Stomach (tissue), 9 donors: ENCODE measurements around the gene ABCB4. TPM values are rescaled to one million over a fixed set of nuclear protein-coding genes. Genes with fewer than 3 reads are reported as not detected.
"Not testable (repeated sequence)": the region's sequence is repeated elsewhere in the genome, so short reads cannot be mapped to it uniquely, and the experiment has no call there.

Experiments used
- DNase-seq, 2 donors: peaks; one replicate each; pipeline versions ENCODE4 v3.0.0 to v3.0.0-alpha.2; 2013 to 2019
- H3K27ac ChIP-seq, 5 donors: fragments of 200-600 bp in 4 of 5; sonication (generic) in 4 of 5; one replicate each; pipeline ENCODE4 v1.5.1; 2013 to 2019; ENCODE audit warnings: mild to moderate bottlenecking in 1 of 5, moderate library complexity in 1 of 5
- H3K27me3 ChIP-seq, 3 donors: fragments of 200-600 bp; sonication (generic); one replicate each; pipeline ENCODE4 v1.5.1; 2017 to 2019; ENCODE audit warnings: mixed run types in 1 of 3
- H3K36me3 ChIP-seq, 4 donors: fragments of 200-600 bp; sonication (generic); 1 replicate in 3 of 4; 2 replicates in 1 of 4; pipeline ENCODE4 v1.5.1; 2016 to 2019
- H3K4me1 ChIP-seq, 4 donors: fragments of 200-600 bp; sonication (generic); one replicate each; pipeline ENCODE4 v1.5.1; 2016 to 2019
- H3K4me3 ChIP-seq, 4 donors: fragments of 200-600 bp; sonication (generic) in 3 of 4; one replicate each; pipeline ENCODE4 v1.5.1; 2016 to 2019; ENCODE audit warnings: mild to moderate bottlenecking in 1 of 4
- H3K9me3 ChIP-seq, 4 donors: fragments of 200-600 bp; sonication (generic); one replicate each; pipeline ENCODE4 v1.5.1; 2016 to 2019
- CTCF ChIP-seq, 7 experiments: fragments of 450-650 bp in 4 of 7; fragments of 200-600 bp in 3 of 7; sonication (generic) in 3 of 7; IDR thresholded peaks; one replicate each; pipeline ENCODE4 v1.5.1; 2016 to 2019; ENCODE audit warnings: antibody characterized with exemption in 7 of 7, control low read depth in 2 of 7, mild to moderate bottlenecking in 1 of 7
- EP300 ChIP-seq: sonication (generic); formaldehyde crosslinking; IDR thresholded peaks from one replicate; pipeline ENCODE4 v1.6.1; 2017; ENCODE audit warnings: antibody characterized with exemption
- POLR2A ChIP-seq, 4 donors: fragments of 450-650 bp; IDR thresholded peaks; one replicate each; pipeline ENCODE4 v1.6.1; 2016; ENCODE audit warnings: antibody characterized with exemption in 4 of 4, control low read depth in 2 of 4, mild to moderate bottlenecking in 1 of 4, moderate library complexity in 1 of 4
- POLR2AphosphoS5 ChIP-seq, 3 donors: sonication (generic); formaldehyde crosslinking; IDR thresholded peaks; one replicate each; pipeline ENCODE4 v1.6.1; 2016; ENCODE audit warnings: antibody characterized with exemption in 3 of 3
- WGBS, 5 donors: extraction: QIAGEN DNeasy Blood & Tissue Kit in 3 of 5; methylation state at CpG; one replicate each; pipeline versions ENCODE4 v1.1.5 to v1.1.7; 2013 to 2018; 5-methylcytosine and 5-hydroxymethylcytosine counted together
- intact Hi-C: fragments of 100-400 bp; cut with DNase I; formaldehyde crosslinking; loops from one replicate; pipeline ENCODE4 v1.15.1; 2023; ENCODE audit warnings: low total_unique reads
- polyA plus RNA-seq, 3 donors: library from polyadenylated mRNA; stranded (reverse); fragments of 200-250 nt; gene quantifications; one replicate each; pipeline ENCODE4 v1.2.3, GENCODE V29; 2013
- total RNA-seq, 5 donors: library from RNA; depleted of rRNA; stranded (reverse); fragments of >200 nt; gene quantifications; one replicate each; pipeline versions ENCODE4 v1.1.0 to v1.2.3, GENCODE V29; 2014 to 2016
- donor health status: healthy with polysubstance abuse.
- donor health status: Bipolar disorder and iron deficiency.
- donor health status: healthy.

ABCB4 gene
- total and polyA plus RNA-seq, 8 donors, result 0.25 to 1.5 (median 1.0) TPM; not detected in 5

DNA sequence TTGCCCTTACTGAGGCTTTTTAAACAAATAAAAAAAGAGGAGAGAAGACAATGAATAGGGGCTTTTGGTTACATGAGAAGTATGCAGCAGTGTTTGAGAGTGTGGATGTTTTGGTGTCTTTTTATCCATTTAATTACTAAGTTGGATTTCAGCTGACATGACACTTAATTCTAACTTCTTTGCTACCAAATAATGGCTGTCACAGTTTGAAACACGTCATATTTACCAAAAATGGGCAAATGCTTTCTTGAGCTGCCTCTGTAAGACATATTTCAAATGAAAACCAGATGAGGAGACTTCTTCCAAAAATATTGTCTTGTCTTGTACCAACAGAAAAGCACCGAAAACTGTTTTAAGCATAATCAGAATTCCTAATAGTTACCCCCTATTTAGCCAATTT lies 4.0 kb downstream of the ABCB4 start:
- Histone ChIP-seq H3K9me3 (no peaks in the 10 kb centered on the region), H3K27me3 (peaks cover 0 to 20% (median 13%) of the 10 kb centered on the region in 3 donors), H3K27ac (no peak overlapping the region), H3K4me1 (peaks cover 5 to 24% (median 13%) of the 10 kb centered on the region in 4 donors), H3K36me3 (no peaks in the 10 kb centered on the region), H3K4me3 (no peak overlapping the region)
- TF ChIP-seq POLR2AphosphoS5 (IDR thresholded peaks at IDR 0.05) (no peak), POLR2A (IDR thresholded peaks at IDR 0.05) (no peak), CTCF (IDR thresholded peaks at IDR 0.05) (no peak), EP300 (no peak)
- WGBS, 5 donors, result 84 to 92% (median 88%) methylated on average over 2 of the region's 2 CpGs
- DNase-seq, result no peak
- intact Hi-C loops, result no loop called here

DNA sequence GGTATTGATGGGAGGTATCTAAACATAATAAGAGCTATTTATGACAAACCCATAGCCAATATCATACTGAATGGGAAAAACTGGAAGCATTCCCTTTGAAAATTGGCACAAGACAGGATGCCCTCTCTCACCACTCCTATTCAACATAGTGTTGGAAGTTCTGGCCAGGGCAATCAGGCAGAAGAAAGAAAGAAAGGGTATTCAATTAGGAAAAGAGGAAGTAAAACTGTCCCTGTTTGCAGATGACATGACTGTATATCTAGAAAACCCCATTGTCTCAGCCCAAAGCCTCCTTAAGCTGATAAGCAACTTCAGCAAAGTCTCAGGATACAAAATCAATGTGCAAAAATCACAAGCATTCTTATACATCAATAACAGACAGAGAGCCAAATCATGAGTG lies 6.3 kb downstream of the ABCB4 start:
- H3K4me1 ChIP-seq, DNase-seq, H3K36me3 ChIP-seq, H3K27ac ChIP-seq, intact Hi-C loops, H3K4me3 ChIP-seq, H3K9me3 ChIP-seq, H3K27me3 ChIP-seq: not testable (repeated sequence)

DNA sequence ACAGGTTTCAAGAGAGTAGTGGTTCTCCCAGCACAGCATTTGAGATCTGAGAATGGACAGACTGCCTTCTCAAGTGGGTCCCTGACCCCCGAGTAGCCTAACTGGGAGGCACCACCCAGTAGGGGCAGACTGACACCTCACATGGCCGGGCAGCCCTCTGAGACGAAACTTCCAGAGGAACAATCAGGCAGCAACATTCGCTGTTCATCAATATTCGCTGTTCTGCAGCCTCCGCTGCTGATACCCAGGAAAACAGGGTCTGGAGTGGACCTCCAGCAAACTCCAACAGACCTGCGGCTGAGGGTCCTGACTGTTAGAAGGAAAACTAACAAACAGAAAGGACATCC lies 10.0 kb downstream of the ABCB4 start:
- intact Hi-C loops, H3K36me3 ChIP-seq, DNase-seq, H3K4me1 ChIP-seq, H3K9me3 ChIP-seq, H3K27ac ChIP-seq, H3K27me3 ChIP-seq: not testable (repeated sequence)
- WGBS, 5 donors, result 68 to 75% (median 70%) methylated on average over 4 to 7 of the region's 7 CpGs
- peak overlapping the region in 1 of 4 donors; percentile 32 for H3K4me3 ChIP-seq

DNA sequence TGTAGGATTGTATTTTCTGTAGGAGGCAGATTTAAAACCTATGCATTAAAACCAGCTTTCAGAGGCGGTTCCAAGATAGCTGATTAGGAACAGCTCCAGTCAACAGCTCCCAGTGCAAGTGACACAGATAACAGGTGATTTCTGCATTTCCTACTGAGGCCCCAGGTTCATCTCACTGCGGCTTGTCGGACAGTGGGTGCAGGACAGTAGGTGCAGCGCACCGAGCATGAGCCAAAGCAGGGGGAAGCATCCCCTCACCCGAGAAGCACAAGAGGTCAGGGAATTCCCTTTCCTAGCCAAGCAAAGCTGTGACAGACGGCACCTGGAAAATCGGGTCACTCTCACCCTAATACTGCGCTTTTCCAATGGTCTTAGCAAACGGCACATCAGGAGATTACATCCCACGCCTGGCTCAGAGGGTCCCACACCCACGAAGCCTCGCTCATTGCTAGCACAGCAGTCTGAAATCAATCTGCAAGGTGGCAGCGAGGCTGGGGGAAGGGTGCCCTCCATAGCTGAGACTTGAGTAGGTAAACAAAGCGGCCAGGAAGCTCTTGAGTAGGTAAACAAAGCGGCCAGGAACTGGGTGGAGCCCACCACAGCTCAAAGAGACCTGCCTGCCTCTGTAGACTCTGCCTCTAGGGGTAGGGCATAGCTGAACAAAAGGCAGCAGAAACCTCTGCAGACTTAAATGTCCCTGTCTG lies 10.5 kb downstream of the ABCB4 start:
- DNase-seq, result peak; percentile 47 to 83
- WGBS, 5 donors, result 24 to 50% (median 43%) methylated on average over 15 to 16 of the region's 16 CpGs

GRCh38 chr7:87463982-87464381 lies 11.5 kb downstream of the ABCB4 start:
- no peaks in the 10 kb centered on the region for H3K36me3 ChIP-seq
- H3K9me3 ChIP-seq, result no peaks in the 10 kb centered on the region
- no peak overlapping the region for H3K27ac ChIP-seq
- no peaks in the 10 kb centered on the region for H3K27me3 ChIP-seq
- intact Hi-C loops, result no loop called here
- TF ChIP-seq POLR2AphosphoS5 (IDR thresholded peaks at IDR 0.05) (no peak), EP300 (no peak), CTCF (IDR thresholded peaks at IDR 0.05) (no peak), POLR2A (IDR thresholded peaks at IDR 0.05) (no peak)
- peaks cover 0 to 9% (median 5%) of the 10 kb centered on the region in 4 donors for H3K4me1 ChIP-seq
- no peak for DNase-seq
- 72 to 81% (median 79%) methylated on average over 2 of the region's 2 CpGs for WGBS, 5 donors
- H3K4me3 ChIP-seq, result no peak overlapping the region

More for the DNA sequence above, 10.5 kb downstream of the ABCB4 start:
- H3K27me3 ChIP-seq, H3K27ac ChIP-seq, H3K9me3 ChIP-seq, H3K36me3 ChIP-seq, intact Hi-C loops, H3K4me1 ChIP-seq: not testable (repeated sequence)
- peak in 1 of 3 donors; percentile 6 for TF ChIP-seq POLR2AphosphoS5 (IDR thresholded peaks at IDR 0.05)
- peak overlapping the region in 3 of 4 donors; percentile 7 to 32 (median 28) for H3K4me3 ChIP-seq

GRCh38 chr7:87460444-87460843 lies 15.0 kb downstream of the ABCB4 start:
- H3K9me3 ChIP-seq, DNase-seq, H3K36me3 ChIP-seq, H3K27ac ChIP-seq, H3K4me3 ChIP-seq, intact Hi-C loops, H3K27me3 ChIP-seq, H3K4me1 ChIP-seq: not testable (repeated sequence)
- 88 to 96% (median 95%) methylated on average over 3 of the region's 3 CpGs for WGBS, 5 donors
